ENCODE data around the gene IFITM1. TPM values are rescaled to one million over a fixed set of nuclear protein-coding genes. Genes with fewer than 3 reads are reported as not detected.
A peak's percentile ranks its signal among the peaks of the same experiment; 100 is the strongest.

IFITM1 gene
- total and polyA plus RNA-seq, 2 of the 8 experiments (the other 6 are each of a cell fraction or from before 2014, with no cell fraction given) = 394 to 1,464 TPM

DNA sequence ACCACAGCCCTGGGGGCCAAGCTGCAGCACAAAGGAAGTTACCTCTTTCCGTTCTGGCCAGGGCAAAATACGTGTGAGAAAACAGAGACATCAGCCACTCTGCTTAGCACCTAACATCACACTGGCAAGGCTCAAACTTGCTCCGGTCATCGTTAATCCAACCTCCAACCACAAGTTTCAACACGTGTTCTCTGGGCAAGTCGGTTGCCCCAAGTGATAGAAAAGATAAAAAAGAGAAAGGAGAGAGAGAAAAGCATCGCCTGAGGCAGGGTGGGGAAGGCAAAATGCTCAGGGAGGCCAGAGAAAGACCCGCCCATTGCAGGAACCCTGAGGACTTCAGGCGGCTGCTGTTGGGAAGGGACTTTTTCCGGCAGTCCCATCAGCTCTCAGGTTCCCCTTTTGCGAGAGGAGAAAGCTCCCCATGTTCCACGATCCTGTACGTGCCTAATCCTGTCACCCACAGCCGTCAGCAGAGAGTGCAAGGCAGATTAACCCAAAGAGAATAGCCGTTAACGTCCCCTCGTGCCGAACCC lies 36.9 kb downstream of the IFITM1 start:
- no peak overlapping the region for H3K4me3 ChIP-seq (ENCODE audit: extremely low read depth in 1 of 4, insufficient read depth in 2 of 4, low read depth in 3 of 4, low read length in 4 of 4)
- H4K20me1 ChIP-seq (replicated peaks in 1 of 2; ENCODE audit: control insufficient read depth in 1 of 2, insufficient read depth in 2 of 2, low read length in 2 of 2) = no peaks in the 10 kb centered on the region
- no peak overlapping the region for H2BK120ac ChIP-seq (replicated peaks; ENCODE audit: low read depth, low read length)
- no peak overlapping the region for H2AFZ ChIP-seq (ENCODE audit: low read length)
- H3K4ac ChIP-seq (replicated peaks; ENCODE audit: insufficient read length, low read depth, low read length) = no peak overlapping the region
- WGBS, 2 experiments (ENCODE audit: extremely low coverage in 1 of 2, insufficient coverage in 1 of 2, insufficient read length in 1 of 2, insufficient replicate concordance in 2 of 2, low coverage in 1 of 2, low lambda C conversion rate in 2 of 2, missing lambda C conversion rate in 1 of 2) = 73% methylated on average over 16 of the region's 18 CpGs; no CpG with 5 or more reads in 1 of the 2 experiments
- no peaks in the 10 kb centered on the region for H3K79me1 ChIP-seq (ENCODE audit: low read depth, low read length)
- no peak overlapping the region for H3K23ac ChIP-seq (ENCODE audit: insufficient read length)
- H2BK12ac ChIP-seq (ENCODE audit: low read depth, low read length) = peak overlapping the region; percentile 77; the same call in 1 of the 2 replicates
- no peak overlapping the region for H4K91ac ChIP-seq (replicated peaks; ENCODE audit: insufficient read length, low read length)
- peak overlapping the region; percentile 93; the same call in 1 of the 2 replicates for H2AK5ac ChIP-seq (ENCODE audit: low read depth, low read length)
- ChIA-PET CTCF (ENCODE audit: partially characterized antibody) (interaction anchor here (1.4 kb wide), 1 partner anchor 45 kb away, joined by 4 read pairs; no protein-coding TSS in a partner anchor), POLR2A (ENCODE audit: partially characterized antibody) (interaction anchor here (0.9 to 1.1 kb wide), 3 partner anchors 10 to 100 kb away, joined by 3 read pairs; no protein-coding TSS in a partner anchor)
- H3K9me3 ChIP-seq (ENCODE audit: insufficient read depth in 2 of 2, low read depth in 1 of 2, low read length in 1 of 2) = no peaks in the 10 kb centered on the region
- H3K9ac ChIP-seq (replicated peaks in 1 of 4; ENCODE audit: extremely low read depth in 1 of 4, low read depth in 3 of 4, low read length in 3 of 4) = no peak overlapping the region; a peak in 1 of 7 replicates
- no peaks in the 10 kb centered on the region for H3K36me3 ChIP-seq (ENCODE audit: control insufficient read depth in 2 of 4, insufficient read depth in 4 of 4, low read length in 3 of 4)
- H3K14ac ChIP-seq (ENCODE audit: insufficient read length) = no peak overlapping the region
- DNase-seq (ENCODE audit: low read depth in 1 of 2, low spot score in 2 of 2) = no peak
- H3K27ac ChIP-seq (ENCODE audit: low read depth, low read length) = no peak overlapping the region
- peaks cover 12% of the 10 kb centered on the region; the same call in 1 of the 2 replicates for H3K23me2 ChIP-seq (ENCODE audit: low read depth, low read length)
- no peak for FAIRE-seq
- no peak overlapping the region for H3K4me2 ChIP-seq (ENCODE audit: insufficient read depth in 1 of 2, low read depth in 2 of 2, low read length in 2 of 2)
- no peak overlapping the region for H4K5ac ChIP-seq (ENCODE audit: insufficient read length, low read depth, low read length)
- no peak overlapping the region for H4K8ac ChIP-seq (ENCODE audit: extremely low read depth, insufficient read depth, low read length)
- H3K18ac ChIP-seq (ENCODE audit: extremely low read depth, low read length) = peak overlapping the region; percentile 5
- peaks cover 4 to 11% (median 7%) of the 10 kb centered on the region in 4 experiments for H3K4me1 ChIP-seq (replicated peaks in 1 of 4; ENCODE audit: control insufficient read depth in 3 of 4, insufficient read depth in 4 of 4, low read length in 3 of 4)
- H3K79me2 ChIP-seq (ENCODE audit: control insufficient read depth in 1 of 2, insufficient read depth in 2 of 2, low read length in 2 of 2) = no peaks in the 10 kb centered on the region
- no peak overlapping the region for H3K56ac ChIP-seq (replicated peaks; ENCODE audit: insufficient read length, low read depth, low read length)
- peak overlapping the region; percentile 99 for H2BK15ac ChIP-seq (ENCODE audit: low read length)
- no peaks in the 10 kb centered on the region; a peak in 1 of 7 replicates for H3K27me3 ChIP-seq (replicated peaks in 1 of 4; ENCODE audit: control insufficient read depth in 3 of 4, extremely low read depth in 1 of 4, insufficient read depth in 3 of 4, low read length in 3 of 4)
- H2BK5ac ChIP-seq (ENCODE audit: low read depth, low read length) = peak overlapping the region; percentile 73; the same call in 1 of the 2 replicates
- H2BK20ac ChIP-seq (ENCODE audit: low read length) = peak overlapping the region; percentile 72; the same call in 1 of the 2 replicates
- TF ChIP-seq RXRA (IDR thresholded peaks at IDR 0.05; ENCODE audit: insufficient read depth, low read depth, low read length) (no peak), SP2 (IDR thresholded peaks at IDR 0.05; ENCODE audit: low read length) (no peak), NRF1 (IDR thresholded peaks at IDR 0.05; ENCODE audit: low read depth, low read length) (no peak), POLR2A (IDR thresholded peaks at IDR 0.05; ENCODE audit: control extremely low read depth in 1 of 2, low read depth in 2 of 2, low read length in 2 of 2) (no peak), TAF7 (optimal IDR thresholded peaks at IDR 0.05; ENCODE audit: borderline replicate concordance, low read depth, low read length) (no peak), CREB1 (IDR thresholded peaks at IDR 0.05) (no peak), NANOG (IDR thresholded peaks at IDR 0.05; ENCODE audit: insufficient read depth, low read depth, low read length, poor library complexity, severe bottlenecking) (no peak), BRCA1 (IDR thresholded peaks at IDR 0.05; ENCODE audit: low read depth, low read length) (no peak), CTBP2 (IDR thresholded peaks at IDR 0.05; ENCODE audit: borderline replicate concordance, insufficient read depth, insufficient read length, low read length) (no peak), CHD1 (IDR thresholded peaks at IDR 0.05; ENCODE audit: low read depth, low read length) (no peak), TBP (IDR thresholded peaks at IDR 0.05; ENCODE audit: low read depth, low read length) (no peak)
- TF ChIP-seq, protein P1, sequence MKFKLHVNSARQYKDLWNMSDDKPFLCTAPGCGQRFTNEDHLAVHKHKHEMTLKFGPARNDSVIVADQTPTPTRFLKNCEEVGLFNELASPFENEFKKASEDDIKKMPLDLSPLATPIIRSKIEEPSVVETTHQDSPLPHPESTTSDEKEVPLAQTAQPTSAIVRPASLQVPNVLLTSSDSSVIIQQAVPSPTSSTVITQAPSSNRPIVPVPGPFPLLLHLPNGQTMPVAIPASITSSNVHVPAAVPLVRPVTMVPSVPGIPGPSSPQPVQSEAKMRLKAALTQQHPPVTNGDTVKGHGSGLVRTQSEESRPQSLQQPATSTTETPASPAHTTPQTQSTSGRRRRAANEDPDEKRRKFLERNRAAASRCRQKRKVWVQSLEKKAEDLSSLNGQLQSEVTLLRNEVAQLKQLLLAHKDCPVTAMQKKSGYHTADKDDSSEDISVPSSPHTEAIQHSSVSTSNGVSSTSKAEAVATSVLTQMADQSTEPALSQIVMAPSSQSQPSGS (IDR thresholded peaks at IDR 0.05; ENCODE audit: low read length) = no peak
